ENCODE results near the gene CCHCR1. TPM values are rescaled to one million over a fixed set of nuclear protein-coding genes. Genes with fewer than 3 reads are reported as not detected.

The CCHCR1 gene
- total and polyA plus RNA-seq, 2 of the 8 experiments (the other 6 are each of a cell fraction or from before 2014, with no cell fraction given), result 20.9 to 38.0 TPM

- Histone ChIP-seq H3K4me2 (ENCODE audit: insufficient read depth in 1 of 2, low read depth in 2 of 2, low read length in 2 of 2) (no peak overlapping the region), H2BK120ac (replicated peaks; ENCODE audit: low read depth, low read length) (no peak overlapping the region), H2AK5ac (ENCODE audit: low read depth, low read length) (no peak overlapping the region), H2BK12ac (ENCODE audit: low read depth, low read length) (no peak overlapping the region), H3K23ac (ENCODE audit: insufficient read length) (no peak overlapping the region), H3K14ac (ENCODE audit: insufficient read length) (no peak overlapping the region), H3K36me3 (ENCODE audit: control insufficient read depth in 2 of 4, insufficient read depth in 4 of 4, low read length in 3 of 4) (no peaks in the 10 kb centered on the region), H3K18ac (ENCODE audit: extremely low read depth, low read length) (no peak overlapping the region), H3K27ac (ENCODE audit: low read depth, low read length) (no peak overlapping the region), H3K4me3 (ENCODE audit: extremely low read depth in 1 of 4, insufficient read depth in 2 of 4, low read depth in 3 of 4, low read length in 4 of 4) (no peak overlapping the region), H3K9me3 (ENCODE audit: insufficient read depth in 2 of 2, low read depth in 1 of 2, low read length in 1 of 2) (no peaks in the 10 kb centered on the region), H3K23me2 (ENCODE audit: low read depth, low read length) (no peaks in the 10 kb centered on the region; the same call in 1 of the 2 replicates), H2BK15ac (ENCODE audit: low read length) (no peak overlapping the region), H2AFZ (ENCODE audit: low read length) (no peak overlapping the region), H4K8ac (ENCODE audit: extremely low read depth, insufficient read depth, low read length) (no peak overlapping the region), H3K4ac (replicated peaks; ENCODE audit: insufficient read length, low read depth, low read length) (no peak overlapping the region), H4K91ac (replicated peaks; ENCODE audit: insufficient read length, low read length) (no peak overlapping the region), H4K5ac (ENCODE audit: insufficient read length, low read depth, low read length) (no peak overlapping the region), H3K4me1 (replicated peaks in 1 of 4; ENCODE audit: control insufficient read depth in 3 of 4, insufficient read depth in 4 of 4, low read length in 3 of 4) (peaks cover 0 to 20% (median 8%) of the 10 kb centered on the region in 4 experiments; a peak in 6 of 7 replicates), H2BK5ac (ENCODE audit: low read depth, low read length) (no peak overlapping the region), H4K20me1 (replicated peaks in 1 of 2; ENCODE audit: control insufficient read depth in 1 of 2, insufficient read depth in 2 of 2, low read length in 2 of 2) (no peaks in the 10 kb centered on the region), H3K27me3 (replicated peaks in 1 of 4; ENCODE audit: control insufficient read depth in 3 of 4, extremely low read depth in 1 of 4, insufficient read depth in 3 of 4, low read length in 3 of 4) (peaks cover 0 to 11% (median 3%) of the 10 kb centered on the region in 4 experiments; a peak in 3 of 7 replicates), H3K79me2 (ENCODE audit: control insufficient read depth in 1 of 2, insufficient read depth in 2 of 2, low read length in 2 of 2) (no peaks in the 10 kb centered on the region), H3K9ac (replicated peaks in 1 of 4; ENCODE audit: extremely low read depth in 1 of 4, low read depth in 3 of 4, low read length in 3 of 4) (no peak overlapping the region), H2BK20ac (ENCODE audit: low read length) (no peak overlapping the region), H3K56ac (replicated peaks; ENCODE audit: insufficient read length, low read depth, low read length) (no peak overlapping the region), H3K79me1 (ENCODE audit: low read depth, low read length) (no peaks in the 10 kb centered on the region)
- POLR2A ChIA-PET (ENCODE audit: partially characterized antibody), result interaction anchor here (1.2 to 1.3 kb wide), 2 partner anchors 60 to 197 kb away, joined by 3 to 4 read pairs; no protein-coding TSS in a partner anchor
- 81% methylated on average over 11 of the region's 13 CpGs; no CpG with 5 or more reads in 1 of the 2 experiments for WGBS, 2 experiments (ENCODE audit: extremely low coverage in 1 of 2, insufficient coverage in 1 of 2, insufficient read length in 1 of 2, insufficient replicate concordance in 2 of 2, low coverage in 1 of 2, low lambda C conversion rate in 2 of 2, missing lambda C conversion rate in 1 of 2)
- no peak for DNase-seq (ENCODE audit: low read depth in 1 of 2, low spot score in 2 of 2)
- no peak for FAIRE-seq
- CTCF ChIA-PET (ENCODE audit: partially characterized antibody), result interaction anchor here (1.0 to 10.6 kb wide), 10 partner anchors 9 to 81 kb away, joined by 3 to 187 read pairs (median 4); no protein-coding TSS in a partner anchor
- TF ChIP-seq SP1 (IDR thresholded peaks at IDR 0.05; ENCODE audit: low read depth, low read length) (no peak), EP300 (IDR thresholded peaks at IDR 0.05; ENCODE audit: borderline replicate concordance in 1 of 2, low read depth in 2 of 2, low read length in 2 of 2) (no peak), CBX5 (IDR thresholded peaks at IDR 0.05; ENCODE audit: low read depth, low read length) (no peak), KDM5A (IDR thresholded peaks at IDR 0.05; ENCODE audit: low read length) (no peak), SIRT6 (IDR thresholded peaks at IDR 0.05; ENCODE audit: low read length) (no peak), RBBP5 (IDR thresholded peaks at IDR 0.05; ENCODE audit: borderline replicate concordance, low read depth, low read length) (no peak), ATF3 (IDR thresholded peaks at IDR 0.05; ENCODE audit: insufficient read depth, low read depth, low read length) (no peak)
Observed at GRCh38 chr6:31111712-31112111, 45.9 kb downstream of the CCHCR1 start.
